IPS DF 19.7 (cell line): ENCODE measurements around the gene CPNE4.
"Not testable (repeated sequence)": the region's sequence is repeated elsewhere in the genome, so short reads cannot be mapped to it uniquely, and the experiment has no call there.

Source experiments
- DNase-seq: peaks from one replicate; pipeline ENCODE4 v3.0.0-alpha.2; 2013; ENCODE audit warnings: low read depth, low spot score

CPNE4 gene

GRCh38 chr3:131960324-131960723 is 74.5 kb downstream of the CPNE4 start:
- no peak for DNase-seq

- DNase-seq, result no peak
These were observed 76.8 kb downstream of the CPNE4 start for GRCh38 chr3:131957980-131958379.

- DNase-seq, result no peak
These were observed 77.3 kb downstream of the CPNE4 start for GRCh38 chr3:131957511-131957910.

DNA sequence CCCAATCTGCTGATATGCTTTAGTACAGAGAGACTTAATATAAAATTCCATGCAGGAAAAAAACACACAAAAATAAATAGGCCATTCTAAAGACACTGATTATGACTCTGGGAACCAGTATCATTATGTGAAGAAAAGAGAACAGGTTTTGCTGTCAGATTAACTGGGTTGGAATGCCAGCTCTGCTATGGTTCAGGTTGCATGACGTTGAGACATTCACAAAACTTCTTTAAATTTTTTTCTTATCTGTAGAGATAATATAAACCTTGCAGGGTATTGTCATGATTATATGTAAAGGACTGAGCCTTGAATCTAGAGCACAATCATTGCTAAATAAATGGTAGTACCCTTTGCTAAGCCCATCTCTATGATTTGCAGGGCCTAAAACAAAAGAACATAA is 86.0 kb downstream of the CPNE4 start:
- DNase-seq, result no peak

GRCh38 chr3:131944676-131945075 is 90.1 kb downstream of the CPNE4 start:
- no peak for DNase-seq

DNA sequence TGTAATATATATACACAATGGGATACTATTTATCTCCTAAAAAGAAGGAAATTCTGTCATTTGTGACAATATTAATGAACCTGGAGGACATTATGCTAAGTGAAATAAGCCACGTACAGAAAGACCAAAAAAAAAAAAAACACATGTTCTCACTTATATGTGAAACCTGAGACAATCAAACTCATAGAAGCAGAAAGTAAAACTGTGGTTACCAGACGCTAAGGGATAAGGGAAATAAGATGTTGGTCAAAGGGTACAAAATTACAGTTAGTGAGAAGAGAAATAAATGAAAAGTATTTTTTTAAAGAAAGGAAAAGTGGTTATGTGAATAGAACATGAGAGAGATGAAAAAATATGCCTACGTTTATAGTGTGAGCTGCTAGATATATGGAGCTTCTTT is 101.1 kb downstream of the CPNE4 start:
- no peak for DNase-seq

DNA sequence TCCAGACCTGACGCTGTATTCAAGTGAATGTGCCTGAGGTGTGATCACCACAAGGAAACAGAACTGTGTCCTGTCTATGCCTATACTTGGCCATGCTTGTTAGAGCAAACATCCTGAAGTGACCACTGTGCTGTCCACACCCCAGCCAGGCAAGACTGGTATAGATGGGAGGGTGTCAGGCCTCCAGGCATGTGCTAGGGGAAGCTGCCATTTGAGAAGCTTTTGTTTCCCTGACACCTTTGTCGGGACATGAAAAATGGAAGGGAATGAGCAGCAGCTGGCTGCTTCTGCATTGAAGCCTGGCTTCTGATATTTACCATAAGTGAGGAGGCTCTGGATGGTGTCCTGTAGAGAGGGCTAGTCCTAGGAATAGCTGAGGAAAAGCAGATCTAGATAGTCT is 106.2 kb downstream of the CPNE4 start:
- no peak for DNase-seq

- no peak for DNase-seq
These were observed 109.2 kb downstream of the CPNE4 start for GRCh38 chr3:131925571-131925970.

- no peak for DNase-seq
These were observed 112.5 kb downstream of the CPNE4 start for GRCh38 chr3:131922356-131922755.

GRCh38 chr3:131917006-131917405 is 117.8 kb downstream of the CPNE4 start:
- DNase-seq, result no peak

DNA sequence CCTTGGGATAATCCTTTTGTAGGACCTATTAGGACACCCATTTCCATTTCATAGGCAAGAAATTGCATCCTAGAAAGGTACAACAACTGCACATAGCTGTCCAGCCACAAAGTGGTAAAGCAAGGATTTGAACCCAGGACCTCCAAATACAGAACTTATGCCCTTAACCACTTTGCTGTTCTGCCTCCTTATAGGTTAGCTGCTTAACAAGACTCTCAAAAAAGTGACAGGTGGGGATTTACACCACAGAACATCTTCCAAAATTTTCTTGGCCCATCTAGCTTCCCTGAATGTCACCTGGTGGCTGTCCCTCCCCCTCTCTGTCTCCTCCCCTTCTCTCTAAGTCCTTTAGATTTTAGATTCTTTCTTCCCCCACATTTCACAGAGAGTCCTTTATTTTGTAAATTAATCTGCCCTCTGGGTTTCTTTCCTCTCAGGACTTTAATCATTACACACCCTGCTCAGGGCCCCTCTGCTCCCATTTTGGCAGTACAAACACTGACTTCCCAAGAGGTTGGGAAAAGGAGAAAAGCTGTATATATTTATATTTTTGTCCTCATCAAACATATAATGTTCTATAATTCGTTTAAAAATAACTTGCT is 120.6 kb downstream of the CPNE4 start:
- peak; percentile 47 for DNase-seq

- no peak for DNase-seq
These were observed 122.6 kb downstream of the CPNE4 start for GRCh38 chr3:131912255-131912654.

GRCh38 chr3:131907796-131908195 is 127.0 kb downstream of the CPNE4 start:
- DNase-seq, result no peak

GRCh38 chr3:131903988-131904415 is 130.8 kb downstream of the CPNE4 start:
- no peak for DNase-seq

DNA sequence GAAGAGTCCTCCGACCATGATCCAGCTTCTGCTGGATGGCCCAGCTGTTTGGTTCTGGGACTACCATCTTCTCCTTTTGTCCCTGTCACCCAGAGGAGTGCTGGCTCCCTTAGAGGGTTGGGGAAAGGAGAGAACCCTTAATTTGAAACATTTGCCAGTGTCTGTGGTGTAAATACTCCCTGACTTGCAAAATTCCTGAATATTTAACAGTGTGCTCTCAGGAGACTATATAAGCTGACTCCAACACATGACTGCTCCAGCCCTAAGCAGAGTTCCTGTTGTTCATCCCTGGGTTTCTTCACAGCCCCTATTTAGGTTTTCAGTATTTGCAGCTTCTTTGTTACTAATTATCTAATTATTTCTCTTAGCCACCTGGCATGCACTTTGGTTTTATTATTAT is 133.1 kb downstream of the CPNE4 start:
- DNase-seq, result no peak

DNA sequence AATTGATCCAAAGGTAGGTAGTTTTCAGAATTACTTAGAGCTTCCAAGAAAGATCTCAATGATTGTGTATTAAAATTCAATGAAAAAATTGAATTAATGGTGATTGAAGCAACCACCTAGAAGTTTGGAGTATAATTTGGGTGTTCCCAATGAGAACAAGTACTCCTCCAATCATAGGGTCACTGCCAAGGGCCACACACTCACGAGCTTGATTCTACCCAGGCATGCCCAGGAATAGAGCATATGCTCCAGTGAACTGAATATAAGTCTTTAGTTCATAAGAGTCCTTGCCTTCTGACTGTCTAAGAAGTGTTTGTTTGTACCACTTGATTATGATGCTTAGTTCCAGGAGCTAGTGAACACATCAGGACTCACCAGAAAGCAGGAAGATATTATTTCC is 133.9 kb downstream of the CPNE4 start:
- no peak for DNase-seq

- DNase-seq, result no peak
These were observed 135.8 kb downstream of the CPNE4 start for GRCh38 chr3:131899021-131899420.

GRCh38 chr3:131898346-131898745 is 136.5 kb downstream of the CPNE4 start:
- no peak for DNase-seq

GRCh38 chr3:131896285-131896684 is 138.5 kb downstream of the CPNE4 start:
- DNase-seq, result no peak

- no peak for DNase-seq
These were observed 139.0 kb downstream of the CPNE4 start for GRCh38 chr3:131895766-131896165.

GRCh38 chr3:131892331-131892730 is 142.5 kb downstream of the CPNE4 start:
- DNase-seq, result no peak

DNA sequence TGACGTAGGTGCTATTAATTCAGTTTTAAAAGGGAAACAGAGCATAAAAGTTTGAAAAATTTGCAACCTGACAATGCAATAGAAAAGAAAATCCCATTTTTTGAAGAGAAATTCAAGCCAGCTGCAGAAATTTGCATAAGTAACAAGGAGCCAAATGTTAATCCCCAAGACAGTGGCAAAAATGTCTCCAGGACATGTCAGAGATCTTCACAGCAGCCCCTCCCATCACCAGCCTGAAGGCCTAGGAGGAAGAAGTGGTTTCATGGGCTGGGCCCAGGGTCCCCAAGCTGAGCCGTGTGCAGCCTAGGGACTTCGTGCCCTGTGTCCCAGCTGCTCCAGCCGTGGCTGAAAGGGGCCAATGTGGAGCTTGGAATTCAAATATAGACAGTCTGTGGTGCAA is 148.9 kb downstream of the CPNE4 start:
- not testable (repeated sequence) for DNase-seq

- DNase-seq, result no peak
These were observed 151.0 kb downstream of the CPNE4 start for GRCh38 chr3:131883711-131884407.

DNA sequence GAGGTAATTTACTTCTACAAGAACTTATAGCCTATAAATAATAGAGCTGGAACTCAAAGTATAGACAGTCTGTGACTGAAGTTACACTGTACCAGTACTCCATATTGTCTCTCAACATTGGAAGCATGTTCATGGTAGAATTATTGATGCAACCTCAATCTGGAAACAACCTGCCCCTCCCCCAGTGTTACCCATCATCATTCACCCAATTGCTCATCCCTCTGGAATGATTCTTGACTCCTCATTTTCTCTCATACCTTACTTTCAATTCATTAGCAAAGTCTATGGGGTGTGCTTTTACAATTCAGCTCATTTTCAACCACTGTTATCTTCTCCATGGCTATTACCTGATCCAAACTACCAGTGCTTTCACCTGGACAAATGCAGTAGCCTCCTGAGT is 151.7 kb downstream of the CPNE4 start:
- no peak for DNase-seq
